H1 (cell line): Measurements from ENCODE around the gene CD300LG. TPM values are rescaled to one million over a fixed set of nuclear protein-coding genes. Genes with fewer than 3 reads are reported as not detected.

Experiments used
- CHD7 ChIP-seq: fragments of 300-600 bp; sonication (generic); IDR thresholded peaks from 2 replicates; pipeline ENCODE4 v1.7.1; 2012; ENCODE audit warnings: low read length, moderate library complexity, mild to moderate bottlenecking, inconsistent platforms; ENCODE audit not compliant: insufficient replicate concordance
- POLR2A ChIP-seq, 2 experiments: IDR thresholded peaks; 1 replicate in 1 of 2; 2 replicates in 1 of 2; pipeline ENCODE4 v1.6.1; 2011; ENCODE audit warnings: low read depth in 2 of 2, low read length in 2 of 2, mild to moderate bottlenecking in 2 of 2; ENCODE audit errors: control extremely low read depth in 1 of 2
- polyA plus RNA-seq, 7 experiments: library from polyadenylated mRNA; depleted of rRNA in 3 of 7; stranded (reverse) in 5 of 7; unstranded in 2 of 7; fragments of >200 nt in 5 of 7; fragments of 200-250 nt in 2 of 7; gene quantifications; 1 replicate in 5 of 7; 2 replicates in 1 of 7; 4 replicates in 1 of 7; pipeline versions ENCODE4 v1.2.1 to v1.2.3, GENCODE V29; 2011 to 2013; ENCODE audit warnings: missing spikeins in 2 of 7, mixed read lengths in 2 of 7
- total RNA-seq: library from RNA; stranded (reverse); fragmentation: NEBNext Ultra II Directional; extraction: Animal tissue kit (Norgen Biotek cat#: 25700); gene quantifications from 2 replicates; pipeline ENCODE4 v1.2.1, GENCODE V29; 2021

Gene CD300LG
- total and polyA plus RNA-seq, 2 of the 8 experiments (the other 6 are each of a cell fraction or from before 2014, with no cell fraction given), result 0.06 TPM; not detected in 1

GRCh38 chr17:43871946-43872690 is 25.1 kb downstream of the CD300LG start (continued):
- TF ChIP-seq CHD7 (no peak), POLR2A (IDR thresholded peaks at IDR 0.05; ENCODE audit: control extremely low read depth in 1 of 2, low read depth in 2 of 2, low read length in 2 of 2) (no peak)
